H1 (cell line): ENCODE data around the gene TPST2. TPM values are rescaled to one million over a fixed set of nuclear protein-coding genes. Genes with fewer than 3 reads are reported as not detected.

ENCODE experiments used
- GTF2F1 ChIP-seq: IDR thresholded peaks from 2 replicates; pipeline ENCODE4 v1.6.1; 2012; ENCODE audit warnings: low read depth, low read length, improper control_type of control experiment, borderline replicate concordance
- HDAC6 ChIP-seq: IDR thresholded peaks from one replicate; pipeline ENCODE4 v1.7.1; 2012; ENCODE audit warnings: low read depth, mild to moderate bottlenecking, inconsistent platforms, low read length, moderate library complexity
- JUND ChIP-seq: IDR thresholded peaks from 2 replicates; pipeline ENCODE4 v1.6.1; 2011; ENCODE audit warnings: mild to moderate bottlenecking, improper control_type of control experiment, low read length
- KDM4A ChIP-seq: IDR thresholded peaks from one replicate; pipeline ENCODE4 v1.7.1; 2012; ENCODE audit warnings: low read depth, mild to moderate bottlenecking, moderate library complexity, low read length, inconsistent platforms; ENCODE audit not compliant: severe bottlenecking
- PHF8 ChIP-seq: fragments of 200-600 bp; sonication (generic); conservative IDR thresholded peaks from 2 replicates; pipeline ENCODE4 v1.7.1; 2012; ENCODE audit warnings: low read depth, mild to moderate bottlenecking, inconsistent platforms, low read length, moderate library complexity
- RXRA ChIP-seq: IDR thresholded peaks from 2 replicates; pipeline ENCODE4 v1.6.1; 2011; ENCODE audit warnings: low read depth, mild to moderate bottlenecking, low read length, moderate library complexity; ENCODE audit not compliant: insufficient read depth
- SP1 ChIP-seq: IDR thresholded peaks from 2 replicates; pipeline ENCODE4 v1.6.1; 2011; ENCODE audit warnings: low read depth, low read length
- SP4 ChIP-seq: IDR thresholded peaks from 2 replicates; pipeline ENCODE4 v1.6.1; 2012; ENCODE audit warnings: low read length, inconsistent platforms
- TBP ChIP-seq: IDR thresholded peaks from 2 replicates; pipeline ENCODE4 v1.6.1; 2011; ENCODE audit warnings: low read depth, low read length, improper control_type of control experiment
- YY1 ChIP-seq: IDR thresholded peaks from 2 replicates; pipeline ENCODE4 v1.6.1; 2011; ENCODE audit warnings: low read depth, mild to moderate bottlenecking, low read length
- polyA plus RNA-seq, 7 experiments: library from polyadenylated mRNA; depleted of rRNA in 3 of 7; stranded (reverse) in 5 of 7; unstranded in 2 of 7; fragments of >200 nt in 5 of 7; fragments of 200-250 nt in 2 of 7; gene quantifications; 1 replicate in 5 of 7; 2 replicates in 1 of 7; 4 replicates in 1 of 7; pipeline versions ENCODE4 v1.2.1 to v1.2.3, GENCODE V29; 2011 to 2013; ENCODE audit warnings: missing spikeins in 2 of 7, mixed read lengths in 2 of 7
- total RNA-seq: library from RNA; stranded (reverse); fragmentation: NEBNext Ultra II Directional; extraction: Animal tissue kit (Norgen Biotek cat#: 25700); gene quantifications from 2 replicates; pipeline ENCODE4 v1.2.1, GENCODE V29; 2021
- TF ChIP-seq, protein P1 (sequence below): fragments of 300-600 bp; sonication (generic); IDR thresholded peaks from 2 replicates; pipeline ENCODE4 v1.7.1; 2012; ENCODE audit warnings: low read length, moderate library complexity, mild to moderate bottlenecking, inconsistent platforms; ENCODE audit not compliant: insufficient replicate concordance
- TF ChIP-seq, protein P2 (sequence below): IDR thresholded peaks from 2 replicates; pipeline ENCODE4 v1.6.1; 2011; ENCODE audit warnings: low read length, improper control_type of control experiment

The TPST2 gene
- total and polyA plus RNA-seq, 2 of the 8 experiments (the other 6 are each of a cell fraction or from before 2014, with no cell fraction given): 58.8 to 143 TPM

DNA sequence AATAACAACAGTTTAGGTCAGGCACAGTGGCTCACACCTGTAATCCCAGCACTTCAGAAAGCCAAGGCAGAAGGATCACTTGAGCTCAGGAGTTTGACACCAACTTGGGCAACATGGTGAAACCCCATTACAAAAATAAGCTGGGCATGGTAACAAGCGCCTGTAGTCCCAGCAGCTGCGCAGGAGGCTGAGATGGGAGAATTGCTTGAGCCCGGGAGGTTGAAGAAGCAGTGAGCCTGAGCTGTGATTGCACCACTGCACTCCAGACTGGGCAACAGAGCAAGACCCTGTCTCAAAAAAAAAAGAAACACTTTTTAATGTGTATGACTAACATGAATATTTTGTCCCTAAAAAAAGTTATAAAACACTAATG, 53.2 kb downstream of the TPST2 start (continued):
- TF ChIP-seq, protein P1, sequence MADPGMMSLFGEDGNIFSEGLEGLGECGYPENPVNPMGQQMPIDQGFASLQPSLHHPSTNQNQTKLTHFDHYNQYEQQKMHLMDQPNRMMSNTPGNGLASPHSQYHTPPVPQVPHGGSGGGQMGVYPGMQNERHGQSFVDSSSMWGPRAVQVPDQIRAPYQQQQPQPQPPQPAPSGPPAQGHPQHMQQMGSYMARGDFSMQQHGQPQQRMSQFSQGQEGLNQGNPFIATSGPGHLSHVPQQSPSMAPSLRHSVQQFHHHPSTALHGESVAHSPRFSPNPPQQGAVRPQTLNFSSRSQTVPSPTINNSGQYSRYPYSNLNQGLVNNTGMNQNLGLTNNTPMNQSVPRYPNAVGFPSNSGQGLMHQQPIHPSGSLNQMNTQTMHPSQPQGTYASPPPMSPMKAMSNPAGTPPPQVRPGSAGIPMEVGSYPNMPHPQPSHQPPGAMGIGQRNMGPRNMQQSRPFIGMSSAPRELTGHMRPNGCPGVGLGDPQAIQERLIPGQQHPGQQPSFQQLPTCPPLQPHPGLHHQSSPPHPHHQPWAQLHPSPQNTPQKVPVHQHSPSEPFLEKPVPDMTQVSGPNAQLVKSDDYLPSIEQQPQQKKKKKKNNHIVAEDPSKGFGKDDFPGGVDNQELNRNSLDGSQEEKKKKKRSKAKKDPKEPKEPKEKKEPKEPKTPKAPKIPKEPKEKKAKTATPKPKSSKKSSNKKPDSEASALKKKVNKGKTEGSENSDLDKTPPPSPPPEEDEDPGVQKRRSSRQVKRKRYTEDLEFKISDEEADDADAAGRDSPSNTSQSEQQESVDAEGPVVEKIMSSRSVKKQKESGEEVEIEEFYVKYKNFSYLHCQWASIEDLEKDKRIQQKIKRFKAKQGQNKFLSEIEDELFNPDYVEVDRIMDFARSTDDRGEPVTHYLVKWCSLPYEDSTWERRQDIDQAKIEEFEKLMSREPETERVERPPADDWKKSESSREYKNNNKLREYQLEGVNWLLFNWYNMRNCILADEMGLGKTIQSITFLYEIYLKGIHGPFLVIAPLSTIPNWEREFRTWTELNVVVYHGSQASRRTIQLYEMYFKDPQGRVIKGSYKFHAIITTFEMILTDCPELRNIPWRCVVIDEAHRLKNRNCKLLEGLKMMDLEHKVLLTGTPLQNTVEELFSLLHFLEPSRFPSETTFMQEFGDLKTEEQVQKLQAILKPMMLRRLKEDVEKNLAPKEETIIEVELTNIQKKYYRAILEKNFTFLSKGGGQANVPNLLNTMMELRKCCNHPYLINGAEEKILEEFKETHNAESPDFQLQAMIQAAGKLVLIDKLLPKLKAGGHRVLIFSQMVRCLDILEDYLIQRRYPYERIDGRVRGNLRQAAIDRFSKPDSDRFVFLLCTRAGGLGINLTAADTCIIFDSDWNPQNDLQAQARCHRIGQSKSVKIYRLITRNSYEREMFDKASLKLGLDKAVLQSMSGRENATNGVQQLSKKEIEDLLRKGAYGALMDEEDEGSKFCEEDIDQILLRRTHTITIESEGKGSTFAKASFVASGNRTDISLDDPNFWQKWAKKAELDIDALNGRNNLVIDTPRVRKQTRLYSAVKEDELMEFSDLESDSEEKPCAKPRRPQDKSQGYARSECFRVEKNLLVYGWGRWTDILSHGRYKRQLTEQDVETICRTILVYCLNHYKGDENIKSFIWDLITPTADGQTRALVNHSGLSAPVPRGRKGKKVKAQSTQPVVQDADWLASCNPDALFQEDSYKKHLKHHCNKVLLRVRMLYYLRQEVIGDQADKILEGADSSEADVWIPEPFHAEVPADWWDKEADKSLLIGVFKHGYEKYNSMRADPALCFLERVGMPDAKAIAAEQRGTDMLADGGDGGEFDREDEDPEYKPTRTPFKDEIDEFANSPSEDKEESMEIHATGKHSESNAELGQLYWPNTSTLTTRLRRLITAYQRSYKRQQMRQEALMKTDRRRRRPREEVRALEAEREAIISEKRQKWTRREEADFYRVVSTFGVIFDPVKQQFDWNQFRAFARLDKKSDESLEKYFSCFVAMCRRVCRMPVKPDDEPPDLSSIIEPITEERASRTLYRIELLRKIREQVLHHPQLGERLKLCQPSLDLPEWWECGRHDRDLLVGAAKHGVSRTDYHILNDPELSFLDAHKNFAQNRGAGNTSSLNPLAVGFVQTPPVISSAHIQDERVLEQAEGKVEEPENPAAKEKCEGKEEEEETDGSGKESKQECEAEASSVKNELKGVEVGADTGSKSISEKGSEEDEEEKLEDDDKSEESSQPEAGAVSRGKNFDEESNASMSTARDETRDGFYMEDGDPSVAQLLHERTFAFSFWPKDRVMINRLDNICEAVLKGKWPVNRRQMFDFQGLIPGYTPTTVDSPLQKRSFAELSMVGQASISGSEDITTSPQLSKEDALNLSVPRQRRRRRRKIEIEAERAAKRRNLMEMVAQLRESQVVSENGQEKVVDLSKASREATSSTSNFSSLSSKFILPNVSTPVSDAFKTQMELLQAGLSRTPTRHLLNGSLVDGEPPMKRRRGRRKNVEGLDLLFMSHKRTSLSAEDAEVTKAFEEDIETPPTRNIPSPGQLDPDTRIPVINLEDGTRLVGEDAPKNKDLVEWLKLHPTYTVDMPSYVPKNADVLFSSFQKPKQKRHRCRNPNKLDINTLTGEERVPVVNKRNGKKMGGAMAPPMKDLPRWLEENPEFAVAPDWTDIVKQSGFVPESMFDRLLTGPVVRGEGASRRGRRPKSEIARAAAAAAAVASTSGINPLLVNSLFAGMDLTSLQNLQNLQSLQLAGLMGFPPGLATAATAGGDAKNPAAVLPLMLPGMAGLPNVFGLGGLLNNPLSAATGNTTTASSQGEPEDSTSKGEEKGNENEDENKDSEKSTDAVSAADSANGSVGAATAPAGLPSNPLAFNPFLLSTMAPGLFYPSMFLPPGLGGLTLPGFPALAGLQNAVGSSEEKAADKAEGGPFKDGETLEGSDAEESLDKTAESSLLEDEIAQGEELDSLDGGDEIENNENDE: no peak
- no peak for TF ChIP-seq HDAC6
- no peak for TF ChIP-seq GTF2F1
- no peak for TF ChIP-seq RXRA
- TF ChIP-seq SP4: no peak
- TF ChIP-seq KDM4A: no peak
- no peak for TF ChIP-seq SP1
- TF ChIP-seq, protein P2, sequence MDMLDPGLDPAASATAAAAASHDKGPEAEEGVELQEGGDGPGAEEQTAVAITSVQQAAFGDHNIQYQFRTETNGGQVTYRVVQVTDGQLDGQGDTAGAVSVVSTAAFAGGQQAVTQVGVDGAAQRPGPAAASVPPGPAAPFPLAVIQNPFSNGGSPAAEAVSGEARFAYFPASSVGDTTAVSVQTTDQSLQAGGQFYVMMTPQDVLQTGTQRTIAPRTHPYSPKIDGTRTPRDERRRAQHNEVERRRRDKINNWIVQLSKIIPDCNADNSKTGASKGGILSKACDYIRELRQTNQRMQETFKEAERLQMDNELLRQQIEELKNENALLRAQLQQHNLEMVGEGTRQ: no peak
- TF ChIP-seq PHF8: no peak
- no peak for TF ChIP-seq TBP
- TF ChIP-seq YY1: no peak
- TF ChIP-seq JUND: no peak
